Thyroid gland (tissue), 4 donors: ENCODE data around the gene TRIM26. TPM values are rescaled to one million over a fixed set of nuclear protein-coding genes. Genes with fewer than 3 reads are reported as not detected.

Experiments
- DNase-seq, 2 donors: peaks; one replicate each; pipeline ENCODE4 v3.0.0-alpha.2; 2019
- H3K27ac ChIP-seq, 3 donors: fragments of 200-600 bp; sonication (generic); 1 replicate in 2 of 3; 2 replicates in 1 of 3; pipeline ENCODE4 v1.5.1; 2016 to 2019; ENCODE audit warnings: mild to moderate bottlenecking in 1 of 3, moderate library complexity in 1 of 3
- H3K27me3 ChIP-seq: fragments of 200-600 bp; sonication (generic); one replicate; pipeline ENCODE4 v1.5.1; 2019
- H3K36me3 ChIP-seq, 2 donors: fragments of 200-600 bp; sonication (generic); one replicate each; pipeline ENCODE4 v1.5.1; 2016 to 2019
- H3K4me1 ChIP-seq, 2 donors: fragments of 200-600 bp; sonication (generic); one replicate each; pipeline ENCODE4 v1.5.1; 2017 to 2019
- H3K4me3 ChIP-seq, 3 donors: fragments of 200-600 bp; sonication (generic); replicated peaks in 1 of 3; 1 replicate in 2 of 3; 2 replicates in 1 of 3; pipeline ENCODE4 v1.5.1; 2016; ENCODE audit warnings: mild to moderate bottlenecking in 1 of 3
- H3K9me3 ChIP-seq: fragments of 200-600 bp; sonication (generic); one replicate; pipeline ENCODE4 v1.5.1; 2017
- CTCF ChIP-seq, 6 experiments: fragments of 200-600 bp in 3 of 6; fragments of 450-650 bp in 3 of 6; sonication (generic) in 3 of 6; IDR thresholded peaks; one replicate each; pipeline ENCODE4 v1.5.1; 2016 to 2019; ENCODE audit warnings: antibody characterized with exemption in 6 of 6, mild to moderate bottlenecking in 2 of 6, inconsistent platforms in 1 of 6, moderate library complexity in 1 of 6
- POLR2A ChIP-seq, 2 donors: fragments of 450-650 bp; IDR thresholded peaks; one replicate each; pipeline ENCODE4 v1.6.1; 2017; ENCODE audit warnings: antibody characterized with exemption in 2 of 2, mild to moderate bottlenecking in 2 of 2, moderate library complexity in 1 of 2
- WGBS, 2 donors: methylation state at CpG; one replicate each; pipeline ENCODE4 v1.1.5; 2017; 5-methylcytosine and 5-hydroxymethylcytosine counted together
- intact Hi-C: fragments of 100-400 bp; cut with DNase I; formaldehyde crosslinking; loops from one replicate; pipeline ENCODE4 v1.15.1; 2023
- total RNA-seq, 4 donors: library from RNA; depleted of rRNA; stranded (reverse); fragments of >200 nt; gene quantifications; one replicate each; pipeline ENCODE4 v1.2.3, GENCODE V29; 2016

The TRIM26 gene
- total RNA-seq, 4 donors from 2014 or later = 52.9 to 72.2 (median 62.4) TPM

DNA sequence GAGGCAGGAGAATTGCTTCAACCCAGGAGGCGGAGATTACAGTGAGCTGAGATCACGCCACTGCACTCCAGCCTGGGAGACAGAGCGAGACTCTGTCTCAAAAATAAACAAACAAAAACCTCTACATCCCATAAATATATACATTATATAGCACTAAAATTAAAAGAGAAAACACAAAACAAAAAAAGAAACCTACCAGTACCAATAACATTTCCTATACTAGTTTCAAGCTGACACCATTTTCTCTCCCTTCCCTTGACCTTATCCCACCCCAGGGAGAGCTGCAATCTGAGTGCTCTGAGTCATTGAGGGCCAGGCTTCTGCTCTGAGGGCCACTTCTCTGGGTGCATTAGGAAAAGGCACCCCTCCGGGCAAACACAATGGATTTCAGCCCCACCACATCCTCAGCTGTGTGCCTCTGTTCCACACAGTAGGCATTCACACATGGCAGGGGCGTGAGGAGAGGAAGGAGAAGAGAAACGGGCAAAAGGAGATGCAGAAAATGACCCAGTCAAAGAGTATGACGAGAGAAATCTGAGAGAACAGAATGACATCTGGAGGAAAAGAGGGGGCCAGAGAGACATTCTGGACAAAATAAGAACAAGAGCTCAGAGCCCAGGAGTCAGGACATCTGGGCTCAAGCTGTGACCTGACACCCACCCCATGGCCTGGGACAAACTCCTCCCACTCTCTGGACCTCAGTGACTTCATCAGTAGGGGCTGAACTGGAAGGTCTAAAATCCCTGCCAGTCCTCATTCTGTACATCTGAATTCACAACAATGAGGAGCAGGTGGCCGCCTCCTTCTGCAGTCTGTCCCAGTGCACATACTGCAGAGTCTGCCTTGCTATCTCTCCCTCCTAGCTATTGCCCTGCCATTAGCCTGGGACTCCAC is 18.2 kb downstream of the TRIM26 start:
- no peaks in the 10 kb centered on the region for H3K4me1 ChIP-seq
- H3K36me3 ChIP-seq = peaks cover 34 to 53% of the 10 kb centered on the region in 2 donors
- TF ChIP-seq CTCF (IDR thresholded peaks at IDR 0.05) (no peak), POLR2A (IDR thresholded peaks at IDR 0.05) (no peak)
- intact Hi-C loops = no loop called here
- no peaks in the 10 kb centered on the region for H3K9me3 ChIP-seq
- DNase-seq = no peak
- no peak overlapping the region for H3K27ac ChIP-seq
- H3K4me3 ChIP-seq = no peak overlapping the region
- H3K27me3 ChIP-seq = no peaks in the 10 kb centered on the region
- WGBS, 2 donors = 90 to 92% methylated on average over 8 of the region's 8 CpGs

DNA sequence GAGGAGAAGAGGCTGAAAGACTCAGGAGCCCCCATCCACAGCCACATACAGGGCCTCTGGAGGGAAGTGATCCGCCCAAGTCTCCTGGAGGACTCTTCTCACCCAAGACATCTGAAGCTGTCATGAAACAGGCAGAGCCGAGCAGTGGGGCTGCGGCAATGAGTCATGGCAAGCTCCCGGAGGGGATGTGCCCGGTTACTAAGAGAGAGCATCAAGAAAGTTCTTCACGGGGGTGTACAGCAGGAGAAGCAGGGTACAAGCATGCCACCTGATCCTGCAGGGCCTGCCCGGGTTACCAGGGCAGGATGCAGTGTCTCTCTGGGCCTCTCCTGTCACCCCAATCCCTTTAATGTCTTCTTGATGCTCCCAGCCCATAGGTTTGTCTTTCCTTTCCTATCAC is 21.1 kb downstream of the TRIM26 start:
- intact Hi-C loops = no loop called here
- Histone ChIP-seq H3K36me3 (peaks cover 40 to 56% of the 10 kb centered on the region in 2 donors), H3K27me3 (no peaks in the 10 kb centered on the region), H3K27ac (no peak overlapping the region), H3K9me3 (no peaks in the 10 kb centered on the region), H3K4me1 (no peaks in the 10 kb centered on the region), H3K4me3 (no peak overlapping the region)
- WGBS, 2 donors = 86 to 96% methylated on average over 7 of the region's 7 CpGs
- no peak for DNase-seq
- TF ChIP-seq CTCF (IDR thresholded peaks at IDR 0.05) (no peak), POLR2A (IDR thresholded peaks at IDR 0.05) (no peak)

GRCh38 chr6:30188541-30188940 is 24.7 kb downstream of the TRIM26 start:
- intact Hi-C loops = no loop called here
- Histone ChIP-seq H3K4me1 (no peaks in the 10 kb centered on the region), H3K27me3 (no peaks in the 10 kb centered on the region), H3K36me3 (peaks cover 34 to 46% of the 10 kb centered on the region in 2 donors), H3K27ac (no peak overlapping the region), H3K9me3 (no peaks in the 10 kb centered on the region), H3K4me3 (no peak overlapping the region)
- TF ChIP-seq POLR2A (IDR thresholded peaks at IDR 0.05) (no peak), CTCF (IDR thresholded peaks at IDR 0.05) (no peak)
- WGBS, 2 donors = 92 to 97% methylated on average over 5 of the region's 5 CpGs
- no peak for DNase-seq

DNA sequence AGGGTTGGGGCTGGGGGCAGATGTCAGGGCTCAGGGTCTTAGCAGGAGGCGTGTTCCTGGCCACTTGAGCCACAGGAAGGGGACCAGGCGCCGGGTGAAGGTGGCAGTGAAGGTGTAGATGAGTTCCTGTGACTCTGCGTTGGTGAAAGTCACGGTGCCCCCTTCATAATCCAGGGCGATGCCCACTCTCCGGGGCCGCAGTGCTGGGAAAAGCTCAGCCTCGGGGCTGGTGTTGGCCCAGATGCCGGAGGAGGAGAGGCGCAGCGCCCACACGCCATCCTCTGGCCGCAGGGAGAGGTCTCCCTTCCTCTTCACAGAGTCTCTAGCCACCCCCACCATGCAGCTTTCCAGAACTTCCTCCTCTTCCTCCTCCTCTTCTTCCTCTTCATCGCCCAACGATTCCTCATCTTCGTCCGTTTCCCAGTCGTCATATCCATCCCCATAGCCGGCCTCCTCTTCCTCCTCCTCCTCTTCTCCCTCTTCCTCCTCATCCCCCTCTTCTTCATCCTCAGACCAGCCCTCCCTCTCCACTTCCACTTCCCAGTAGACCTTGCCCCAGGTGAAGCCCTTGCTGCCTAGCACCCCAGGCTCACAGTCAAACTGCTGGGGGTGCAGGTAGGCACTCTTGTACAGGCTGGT is 27.2 kb downstream of the TRIM26 start:
- H3K9me3 ChIP-seq = no peaks in the 10 kb centered on the region
- H3K36me3 ChIP-seq = peaks cover 34 to 45% of the 10 kb centered on the region in 2 donors
- 92 to 97% methylated on average over 20 of the region's 20 CpGs for WGBS, 2 donors
- DNase-seq = no peak
- H3K4me1 ChIP-seq = no peaks in the 10 kb centered on the region
- TF ChIP-seq POLR2A (IDR thresholded peaks at IDR 0.05) (no peak), CTCF (IDR thresholded peaks at IDR 0.05) (no peak)
- intact Hi-C loops = no loop called here
- no peak overlapping the region for H3K4me3 ChIP-seq
- no peak overlapping the region for H3K27ac ChIP-seq
- H3K27me3 ChIP-seq = no peaks in the 10 kb centered on the region
